ENCODE data around the gene CCNA2. TPM values are rescaled to one million over a fixed set of nuclear protein-coding genes. Genes with fewer than 3 reads are reported as not detected.

The CCNA2 gene
- total RNA-seq, 4 donors from 2014 or later, result 0.89 to 2.9 (median 1.4) TPM

GRCh38 chr4:121777625-121778024 is 46.1 kb downstream of the CCNA2 start:
- TF ChIP-seq POLR2AphosphoS5 (IDR thresholded peaks at IDR 0.05) (no peak), CTCF (IDR thresholded peaks at IDR 0.05) (no peak), EP300 (IDR thresholded peaks at IDR 0.05) (no peak), POLR2A (IDR thresholded peaks at IDR 0.05) (no peak)
- no peak overlapping the region for H3K27ac ChIP-seq
- no peak overlapping the region for H3K4me3 ChIP-seq
- H3K36me3 ChIP-seq, result no peaks in the 10 kb centered on the region
- H3K27me3 ChIP-seq, result peaks cover 22% of the 10 kb centered on the region
- no peak for ATAC-seq
- H3K4me1 ChIP-seq, result no peaks in the 10 kb centered on the region
- H3K9me3 ChIP-seq, result no peaks in the 10 kb centered on the region
- WGBS, 2 donors (ENCODE audit: low coverage in 1 of 2), result 27 to 64% methylated on average over 2 to 3 of the region's 3 CpGs

GRCh38 chr4:121776610-121777401 is 46.9 kb downstream of the CCNA2 start:
- Histone ChIP-seq H3K27ac (no peak overlapping the region), H3K9me3 (no peaks in the 10 kb centered on the region), H3K4me3 (no peak overlapping the region), H3K4me1 (no peaks in the 10 kb centered on the region), H3K27me3 (peaks cover 20% of the 10 kb centered on the region), H3K36me3 (no peaks in the 10 kb centered on the region)
- no peak for ATAC-seq
- TF ChIP-seq EP300 (IDR thresholded peaks at IDR 0.05), result no peak
- TF ChIP-seq CTCF (IDR thresholded peaks at IDR 0.05), result no peak
- TF ChIP-seq POLR2A (IDR thresholded peaks at IDR 0.05), result no peak
- no peak for TF ChIP-seq POLR2AphosphoS5 (IDR thresholded peaks at IDR 0.05)
- 73 to 84% methylated on average over 5 to 6 of the region's 6 CpGs for WGBS, 2 donors (ENCODE audit: low coverage in 1 of 2)

- no peak overlapping the region for H3K4me3 ChIP-seq
- no peak for ATAC-seq
- no peaks in the 10 kb centered on the region for H3K9me3 ChIP-seq
- H3K4me1 ChIP-seq, result no peaks in the 10 kb centered on the region
- 100% methylated on average over 1 of the region's 1 CpG; no CpG with 5 or more reads in 1 of the 2 donors for whole genome bisulfite sequencing, 2 donors (ENCODE audit: low coverage in 1 of 2)
- H3K27me3 ChIP-seq, result peaks cover 16% of the 10 kb centered on the region
- TF ChIP-seq POLR2AphosphoS5 (IDR thresholded peaks at IDR 0.05), result no peak
- TF ChIP-seq POLR2A (IDR thresholded peaks at IDR 0.05), result no peak
- TF ChIP-seq EP300 (IDR thresholded peaks at IDR 0.05), result no peak
- no peak for TF ChIP-seq CTCF (IDR thresholded peaks at IDR 0.05)
- no peaks in the 10 kb centered on the region for H3K36me3 ChIP-seq
- no peak overlapping the region for H3K27ac ChIP-seq
Measured at GRCh38 chr4:121773883-121774282, 49.8 kb downstream of the CCNA2 start.

- H3K36me3 ChIP-seq, result no peaks in the 10 kb centered on the region
- H3K9me3 ChIP-seq, result no peaks in the 10 kb centered on the region
- no peak overlapping the region for H3K27ac ChIP-seq
- no peak for ATAC-seq
- no peak overlapping the region for H3K4me3 ChIP-seq
- H3K27me3 ChIP-seq, result peaks cover 16% of the 10 kb centered on the region
- WGBS, 2 donors (ENCODE audit: low coverage in 1 of 2), result 79 to 100% methylated on average over 1 of the region's 1 CpG
- TF ChIP-seq POLR2AphosphoS5 (IDR thresholded peaks at IDR 0.05) (no peak), CTCF (IDR thresholded peaks at IDR 0.05) (no peak), EP300 (IDR thresholded peaks at IDR 0.05) (no peak), POLR2A (IDR thresholded peaks at IDR 0.05) (no peak)
- H3K4me1 ChIP-seq, result no peaks in the 10 kb centered on the region
Measured at GRCh38 chr4:121771869-121772268, 51.8 kb downstream of the CCNA2 start.

- H3K27ac ChIP-seq, result no peak overlapping the region
- H3K4me3 ChIP-seq, result no peak overlapping the region
- peaks cover 37% of the 10 kb centered on the region for H3K27me3 ChIP-seq
- H3K4me1 ChIP-seq, result peaks cover 0 to 11% (median 5%) of the 10 kb centered on the region in 3 donors
- TF ChIP-seq POLR2AphosphoS5 (IDR thresholded peaks at IDR 0.05) (no peak), POLR2A (IDR thresholded peaks at IDR 0.05) (no peak), EP300 (IDR thresholded peaks at IDR 0.05) (no peak), CTCF (IDR thresholded peaks at IDR 0.05) (no peak)
- no peak for ATAC-seq
- no peaks in the 10 kb centered on the region for H3K36me3 ChIP-seq
- no peaks in the 10 kb centered on the region for H3K9me3 ChIP-seq
- 83 to 100% methylated on average over 1 to 2 of the region's 2 CpGs for WGBS, 2 donors (ENCODE audit: low coverage in 1 of 2)
Measured at GRCh38 chr4:121769341-121769740, 54.3 kb downstream of the CCNA2 start.
